LNCaP clone FGC (cell line): ENCODE data around the gene RPL35.

ENCODE experiments used
- DNase-seq: peaks from one replicate; pipeline ENCODE4 v3.0.0-alpha.2; 2011; ENCODE audit warnings: low read depth
- H3K4me3 ChIP-seq: 2 replicates; pipeline ENCODE4 v1.5.1; 2011; ENCODE audit warnings: mild to moderate bottlenecking, low read depth, low read length, control low read depth
- CTCF ChIP-seq: IDR thresholded peaks from 2 replicates; pipeline ENCODE4 v1.5.1; 2012; ENCODE audit warnings: mild to moderate bottlenecking; ENCODE audit not compliant: control insufficient read depth, insufficient read depth; ENCODE audit errors: extremely low read depth

RPL35 gene

DNA sequence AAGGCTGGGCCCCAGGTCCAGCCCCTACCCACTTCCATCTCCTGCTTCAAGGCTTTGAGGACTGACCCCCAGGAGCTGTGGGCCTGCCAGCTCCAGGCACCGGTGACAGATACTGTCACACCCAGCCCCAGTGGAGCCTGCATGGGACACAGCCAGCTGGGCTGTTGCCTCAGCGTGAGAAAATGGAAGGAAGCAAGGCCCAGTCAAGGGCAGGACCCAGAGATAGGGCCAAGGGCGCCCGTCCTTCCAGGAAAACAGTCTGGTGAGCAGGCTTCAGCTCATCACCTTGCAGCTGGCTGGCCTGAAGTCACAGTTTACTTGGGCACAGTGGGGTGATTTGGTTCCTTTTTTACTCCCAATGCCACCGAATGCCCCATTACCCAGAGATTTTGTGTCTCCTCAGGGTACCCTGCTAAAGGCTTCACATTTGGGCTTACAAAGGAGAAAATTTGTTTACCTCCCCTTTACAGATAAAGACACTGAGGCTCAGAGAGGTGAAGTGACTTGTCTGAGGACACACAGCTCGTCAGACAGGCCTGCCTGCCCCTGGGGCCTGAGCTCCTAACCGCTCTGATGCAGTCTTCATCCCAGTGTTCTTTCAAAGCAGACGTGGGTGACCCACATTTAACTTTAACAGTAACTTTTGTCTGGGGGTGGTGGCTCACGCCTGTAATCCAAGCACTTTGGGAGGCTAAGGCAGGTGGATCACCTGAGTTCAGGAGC, 30.0 kb downstream of the RPL35 start:
- no peak for TF ChIP-seq CTCF
- DNase-seq = no peak

GRCh38 chr9:124830593-124830992, 31.2 kb downstream of the RPL35 start:
- no peak overlapping the region for H3K4me3 ChIP-seq
- TF ChIP-seq CTCF = no peak
- DNase-seq = no peak

More for the DNA sequence above, 30.0 kb downstream of the RPL35 start:
- H3K4me3 ChIP-seq = no peak overlapping the region

DNA sequence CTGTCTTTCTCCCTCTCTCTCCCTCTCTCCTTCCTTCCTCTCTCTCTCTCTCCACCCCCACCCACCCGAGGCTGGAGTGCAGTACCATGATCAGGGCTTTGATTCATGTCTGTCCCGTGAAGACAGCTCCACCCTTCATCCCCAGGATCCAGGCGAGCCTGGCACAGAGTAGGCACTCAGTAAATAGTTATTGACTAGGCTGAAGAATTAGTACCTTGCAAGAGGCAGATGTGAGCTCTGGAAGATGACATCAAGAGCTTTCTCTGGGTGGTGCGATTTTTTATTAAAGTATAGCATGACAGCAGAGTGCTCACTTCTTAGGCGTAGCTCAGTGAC, 32.5 kb downstream of the RPL35 start:
- no peak overlapping the region for H3K4me3 ChIP-seq
- TF ChIP-seq CTCF = no peak
- DNase-seq = no peak

DNA sequence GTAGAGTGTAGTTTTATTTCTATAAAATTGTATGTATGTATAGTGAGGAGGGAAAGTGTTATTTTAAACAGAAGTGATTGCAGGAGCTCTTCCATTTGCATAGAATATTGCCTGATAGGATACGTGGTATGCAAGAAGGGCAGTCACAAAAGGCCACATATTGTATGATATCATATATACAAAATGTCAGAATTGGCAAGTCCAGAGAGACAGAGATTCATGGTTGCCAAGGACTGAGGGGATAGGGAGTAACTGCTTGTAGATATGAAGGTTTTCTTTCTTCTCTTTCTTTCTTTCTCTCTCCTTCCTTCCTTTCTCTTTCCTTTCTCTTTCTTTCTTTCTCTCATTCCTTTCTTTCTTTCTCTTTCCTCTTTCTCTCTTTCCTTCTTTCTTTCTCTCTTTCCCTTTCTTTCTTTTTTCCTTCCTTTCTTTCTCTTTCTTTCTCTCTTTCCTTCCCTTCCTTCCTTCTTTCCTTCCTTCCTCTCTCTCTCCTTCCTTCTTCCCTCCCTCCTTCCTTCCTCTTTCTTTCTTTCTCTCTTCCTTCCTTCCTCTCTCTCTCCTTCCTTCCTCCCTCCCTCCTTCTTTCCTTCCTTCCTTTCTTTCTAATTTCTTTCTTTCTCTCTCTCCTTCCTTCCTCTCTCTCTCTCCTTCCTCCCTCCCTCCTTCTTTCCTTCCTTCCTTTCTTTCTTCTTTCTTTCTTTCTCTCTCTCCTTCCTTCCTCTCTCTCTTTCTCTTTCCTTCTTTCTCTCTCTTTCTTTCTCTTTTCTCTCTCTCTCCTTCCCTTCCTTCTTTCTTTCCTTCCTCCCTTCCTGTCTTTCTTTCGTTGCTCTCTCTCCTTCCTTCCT, 33.0 kb downstream of the RPL35 start:
- TF ChIP-seq CTCF = no peak
- no peak for DNase-seq
- no peak overlapping the region for H3K4me3 ChIP-seq

GRCh38 chr9:124820698-124821623, 40.8 kb downstream of the RPL35 start:
- no peak overlapping the region for H3K4me3 ChIP-seq
- DNase-seq = no peak
- no peak for TF ChIP-seq CTCF

DNA sequence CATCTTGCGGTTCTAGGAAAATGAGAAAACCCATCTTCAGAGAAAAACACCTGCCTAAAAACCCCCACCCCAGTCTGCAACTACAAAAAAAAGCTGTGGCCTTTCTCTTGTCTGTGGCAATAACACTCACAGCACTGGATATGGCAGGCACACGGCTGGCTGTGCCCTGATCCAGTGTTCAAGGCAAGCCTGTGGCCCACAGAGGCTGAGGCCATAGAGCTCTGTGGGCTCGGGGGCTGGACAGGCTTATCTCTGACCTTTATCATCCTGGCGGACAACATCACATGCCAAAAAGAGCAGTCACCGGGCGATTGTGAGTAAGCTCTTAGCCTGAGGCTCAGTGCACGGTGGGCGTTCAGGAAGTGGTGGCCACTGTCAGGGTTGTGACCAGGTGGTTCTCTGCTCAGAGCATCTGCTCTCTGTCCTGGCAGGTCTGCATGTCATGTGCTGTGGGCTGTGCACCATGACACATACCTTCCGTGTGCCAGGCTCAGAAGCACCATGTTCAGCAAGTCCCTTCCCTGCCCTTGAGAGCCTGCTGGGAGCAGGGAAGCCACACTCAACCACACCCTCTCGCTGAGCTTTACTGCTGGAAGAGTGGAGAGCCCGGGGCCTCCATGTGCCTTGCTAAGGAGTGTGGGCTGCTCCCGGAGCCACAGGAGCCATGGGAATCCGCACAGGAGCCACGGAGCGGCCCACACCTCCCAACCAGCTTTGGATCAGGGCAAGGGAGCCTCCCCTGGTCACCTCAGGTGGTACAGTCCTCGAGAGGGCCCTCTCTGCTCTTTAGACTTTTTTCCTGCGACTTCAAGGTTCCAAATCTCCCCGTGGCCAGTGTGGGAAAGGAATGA, 43.1 kb downstream of the RPL35 start:
- no peak for TF ChIP-seq CTCF
- H3K4me3 ChIP-seq = no peak overlapping the region
- no peak for DNase-seq
